ENCODE results near the gene GHRH. TPM values are rescaled to one million over a fixed set of nuclear protein-coding genes. Genes with fewer than 3 reads are reported as not detected.

GHRH gene
- polyA plus RNA-seq, 2 donors, result not detected

- 81 to 86% methylated on average over 9 of the region's 9 CpGs for WGBS, 2 donors
- no peaks in the 10 kb centered on the region for H3K27me3 ChIP-seq (ENCODE audit: control insufficient read depth in 1 of 2, insufficient read depth in 2 of 2, low read length in 2 of 2)
- no peak overlapping the region for H3K4me3 ChIP-seq (ENCODE audit: low read depth in 1 of 2, low read length in 2 of 2)
- no peaks in the 10 kb centered on the region for H3K36me3 ChIP-seq (ENCODE audit: control insufficient read depth in 2 of 2, insufficient read depth in 2 of 2, low read length in 1 of 2)
- H3K27ac ChIP-seq (ENCODE audit: low read depth in 2 of 2, low read length in 1 of 2), result no peak overlapping the region
- H3K9me3 ChIP-seq (ENCODE audit: control insufficient read depth in 2 of 2, insufficient read depth in 1 of 2, low read depth in 1 of 2, low read length in 1 of 2), result no peaks in the 10 kb centered on the region
- H3K4me1 ChIP-seq (ENCODE audit: control insufficient read depth in 2 of 2, insufficient read depth in 2 of 2, low read length in 1 of 2), result no peaks in the 10 kb centered on the region
Observed at GRCh38 chr20:37266940-37267666, 5.5 kb upstream of the GHRH start.

GRCh38 chr20:37265152-37265551, 3.5 kb upstream of the GHRH start:
- H3K4me1 ChIP-seq (ENCODE audit: control insufficient read depth in 2 of 2, insufficient read depth in 2 of 2, low read length in 1 of 2), result no peaks in the 10 kb centered on the region
- no peaks in the 10 kb centered on the region for H3K9me3 ChIP-seq (ENCODE audit: control insufficient read depth in 2 of 2, insufficient read depth in 1 of 2, low read depth in 1 of 2, low read length in 1 of 2)
- H3K27me3 ChIP-seq (ENCODE audit: control insufficient read depth in 1 of 2, insufficient read depth in 2 of 2, low read length in 2 of 2), result no peaks in the 10 kb centered on the region
- no peak overlapping the region for H3K27ac ChIP-seq (ENCODE audit: low read depth in 2 of 2, low read length in 1 of 2)
- H3K4me3 ChIP-seq (ENCODE audit: low read depth in 1 of 2, low read length in 2 of 2), result no peak overlapping the region
- H3K36me3 ChIP-seq (ENCODE audit: control insufficient read depth in 2 of 2, insufficient read depth in 2 of 2, low read length in 1 of 2), result no peaks in the 10 kb centered on the region
- WGBS, 2 donors, result 91 to 94% methylated on average over 4 of the region's 4 CpGs

GRCh38 chr20:37263686-37264085, 2.1 kb upstream of the GHRH start:
- no peaks in the 10 kb centered on the region for H3K4me1 ChIP-seq (ENCODE audit: control insufficient read depth in 2 of 2, insufficient read depth in 2 of 2, low read length in 1 of 2)
- no peaks in the 10 kb centered on the region for H3K27me3 ChIP-seq (ENCODE audit: control insufficient read depth in 1 of 2, insufficient read depth in 2 of 2, low read length in 2 of 2)
- H3K36me3 ChIP-seq (ENCODE audit: control insufficient read depth in 2 of 2, insufficient read depth in 2 of 2, low read length in 1 of 2), result no peaks in the 10 kb centered on the region
- 87 to 89% methylated on average over 6 of the region's 6 CpGs for WGBS, 2 donors
- H3K4me3 ChIP-seq (ENCODE audit: low read depth in 1 of 2, low read length in 2 of 2), result no peak overlapping the region
- no peaks in the 10 kb centered on the region for H3K9me3 ChIP-seq (ENCODE audit: control insufficient read depth in 2 of 2, insufficient read depth in 1 of 2, low read depth in 1 of 2, low read length in 1 of 2)
- no peak overlapping the region for H3K27ac ChIP-seq (ENCODE audit: low read depth in 2 of 2, low read length in 1 of 2)

- Histone ChIP-seq H3K4me3 (ENCODE audit: low read depth in 1 of 2, low read length in 2 of 2) (no peak overlapping the region), H3K4me1 (ENCODE audit: control insufficient read depth in 2 of 2, insufficient read depth in 2 of 2, low read length in 1 of 2) (no peaks in the 10 kb centered on the region), H3K27me3 (ENCODE audit: control insufficient read depth in 1 of 2, insufficient read depth in 2 of 2, low read length in 2 of 2) (no peaks in the 10 kb centered on the region), H3K36me3 (ENCODE audit: control insufficient read depth in 2 of 2, insufficient read depth in 2 of 2, low read length in 1 of 2) (no peaks in the 10 kb centered on the region), H3K9me3 (ENCODE audit: control insufficient read depth in 2 of 2, insufficient read depth in 1 of 2, low read depth in 1 of 2, low read length in 1 of 2) (no peaks in the 10 kb centered on the region), H3K27ac (ENCODE audit: low read depth in 2 of 2, low read length in 1 of 2) (no peak overlapping the region)
- 54 to 59% methylated on average over 8 of the region's 8 CpGs for WGBS, 2 donors
Observed at GRCh38 chr20:37262505-37262904, 891 bp upstream of the GHRH start.

- WGBS, 2 donors, result 82 to 84% methylated on average over 4 of the region's 4 CpGs
- Histone ChIP-seq H3K27me3 (ENCODE audit: control insufficient read depth in 1 of 2, insufficient read depth in 2 of 2, low read length in 2 of 2) (no peaks in the 10 kb centered on the region), H3K4me3 (ENCODE audit: low read depth in 1 of 2, low read length in 2 of 2) (no peak overlapping the region), H3K4me1 (ENCODE audit: control insufficient read depth in 2 of 2, insufficient read depth in 2 of 2, low read length in 1 of 2) (no peaks in the 10 kb centered on the region), H3K9me3 (ENCODE audit: control insufficient read depth in 2 of 2, insufficient read depth in 1 of 2, low read depth in 1 of 2, low read length in 1 of 2) (no peaks in the 10 kb centered on the region), H3K27ac (ENCODE audit: low read depth in 2 of 2, low read length in 1 of 2) (no peak overlapping the region), H3K36me3 (ENCODE audit: control insufficient read depth in 2 of 2, insufficient read depth in 2 of 2, low read length in 1 of 2) (no peaks in the 10 kb centered on the region)
Observed at GRCh38 chr20:37260923-37261322, 691 bp downstream of the GHRH start.

- H3K27me3 ChIP-seq (ENCODE audit: control insufficient read depth in 1 of 2, insufficient read depth in 2 of 2, low read length in 2 of 2), result no peaks in the 10 kb centered on the region
- 52 to 67% methylated on average over 3 of the region's 3 CpGs for WGBS, 2 donors
- H3K4me3 ChIP-seq (ENCODE audit: low read depth in 1 of 2, low read length in 2 of 2), result no peak overlapping the region
- no peak overlapping the region for H3K27ac ChIP-seq (ENCODE audit: low read depth in 2 of 2, low read length in 1 of 2)
- no peaks in the 10 kb centered on the region for H3K4me1 ChIP-seq (ENCODE audit: control insufficient read depth in 2 of 2, insufficient read depth in 2 of 2, low read length in 1 of 2)
- H3K9me3 ChIP-seq (ENCODE audit: control insufficient read depth in 2 of 2, insufficient read depth in 1 of 2, low read depth in 1 of 2, low read length in 1 of 2), result no peaks in the 10 kb centered on the region
- no peaks in the 10 kb centered on the region for H3K36me3 ChIP-seq (ENCODE audit: control insufficient read depth in 2 of 2, insufficient read depth in 2 of 2, low read length in 1 of 2)
Observed at GRCh38 chr20:37259865-37260264, 1.7 kb downstream of the GHRH start.

GRCh38 chr20:37259031-37259430, 2.6 kb downstream of the GHRH start:
- no peak overlapping the region for H3K4me3 ChIP-seq (ENCODE audit: low read depth in 1 of 2, low read length in 2 of 2)
- H3K27ac ChIP-seq (ENCODE audit: low read depth in 2 of 2, low read length in 1 of 2), result no peak overlapping the region
- H3K4me1 ChIP-seq (ENCODE audit: control insufficient read depth in 2 of 2, insufficient read depth in 2 of 2, low read length in 1 of 2), result no peaks in the 10 kb centered on the region
- no peaks in the 10 kb centered on the region for H3K9me3 ChIP-seq (ENCODE audit: control insufficient read depth in 2 of 2, insufficient read depth in 1 of 2, low read depth in 1 of 2, low read length in 1 of 2)
- WGBS, 2 donors, result 85 to 86% methylated on average over 11 of the region's 11 CpGs
- no peaks in the 10 kb centered on the region for H3K27me3 ChIP-seq (ENCODE audit: control insufficient read depth in 1 of 2, insufficient read depth in 2 of 2, low read length in 2 of 2)
- H3K36me3 ChIP-seq (ENCODE audit: control insufficient read depth in 2 of 2, insufficient read depth in 2 of 2, low read length in 1 of 2), result no peaks in the 10 kb centered on the region

GRCh38 chr20:37257988-37258387, 3.6 kb downstream of the GHRH start:
- H3K27me3 ChIP-seq (ENCODE audit: control insufficient read depth in 1 of 2, insufficient read depth in 2 of 2, low read length in 2 of 2), result no peaks in the 10 kb centered on the region
- no peaks in the 10 kb centered on the region for H3K9me3 ChIP-seq (ENCODE audit: control insufficient read depth in 2 of 2, insufficient read depth in 1 of 2, low read depth in 1 of 2, low read length in 1 of 2)
- 44 to 54% methylated on average over 9 of the region's 9 CpGs for WGBS, 2 donors
- no peak overlapping the region for H3K4me3 ChIP-seq (ENCODE audit: low read depth in 1 of 2, low read length in 2 of 2)
- no peaks in the 10 kb centered on the region for H3K36me3 ChIP-seq (ENCODE audit: control insufficient read depth in 2 of 2, insufficient read depth in 2 of 2, low read length in 1 of 2)
- H3K27ac ChIP-seq (ENCODE audit: low read depth in 2 of 2, low read length in 1 of 2), result no peak overlapping the region
- peaks cover 0 to 1% of the 10 kb centered on the region in 2 donors for H3K4me1 ChIP-seq (ENCODE audit: control insufficient read depth in 2 of 2, insufficient read depth in 2 of 2, low read length in 1 of 2)

GRCh38 chr20:37257530-37257929, 4.1 kb downstream of the GHRH start:
- no peaks in the 10 kb centered on the region for H3K9me3 ChIP-seq (ENCODE audit: control insufficient read depth in 2 of 2, insufficient read depth in 1 of 2, low read depth in 1 of 2, low read length in 1 of 2)
- peaks cover 0 to 3% of the 10 kb centered on the region in 2 donors for H3K4me1 ChIP-seq (ENCODE audit: control insufficient read depth in 2 of 2, insufficient read depth in 2 of 2, low read length in 1 of 2)
- H3K36me3 ChIP-seq (ENCODE audit: control insufficient read depth in 2 of 2, insufficient read depth in 2 of 2, low read length in 1 of 2), result no peaks in the 10 kb centered on the region
- H3K27me3 ChIP-seq (ENCODE audit: control insufficient read depth in 1 of 2, insufficient read depth in 2 of 2, low read length in 2 of 2), result no peaks in the 10 kb centered on the region
- 74 to 84% methylated on average over 2 of the region's 2 CpGs for WGBS, 2 donors
- H3K27ac ChIP-seq (ENCODE audit: low read depth in 2 of 2, low read length in 1 of 2), result no peak overlapping the region
- H3K4me3 ChIP-seq (ENCODE audit: low read depth in 1 of 2, low read length in 2 of 2), result no peak overlapping the region

- Histone ChIP-seq H3K36me3 (ENCODE audit: control insufficient read depth in 2 of 2, insufficient read depth in 2 of 2, low read length in 1 of 2) (no peaks in the 10 kb centered on the region), H3K27me3 (ENCODE audit: control insufficient read depth in 1 of 2, insufficient read depth in 2 of 2, low read length in 2 of 2) (no peaks in the 10 kb centered on the region), H3K9me3 (ENCODE audit: control insufficient read depth in 2 of 2, insufficient read depth in 1 of 2, low read depth in 1 of 2, low read length in 1 of 2) (no peaks in the 10 kb centered on the region), H3K27ac (ENCODE audit: low read depth in 2 of 2, low read length in 1 of 2) (no peak overlapping the region), H3K4me3 (ENCODE audit: low read depth in 1 of 2, low read length in 2 of 2) (no peak overlapping the region), H3K4me1 (ENCODE audit: control insufficient read depth in 2 of 2, insufficient read depth in 2 of 2, low read length in 1 of 2) (peaks cover 0 to 3% of the 10 kb centered on the region in 2 donors)
- WGBS, 2 donors, result 87 to 88% methylated on average over 11 of the region's 11 CpGs
Observed at GRCh38 chr20:37256286-37256685, 5.3 kb downstream of the GHRH start.
